Panc1 (cell line): ENCODE data around the gene TNFAIP8L3. TPM values are rescaled to one million over a fixed set of nuclear protein-coding genes. Genes with fewer than 3 reads are reported as not detected.

ENCODE experiments used
- ATAC-seq: fragments of 200-7000 bp; cut with Tn5 transposase; 2 replicates; pipeline ENCODE4 v1.9.1; 2020; ENCODE audit warnings: mild to moderate bottlenecking, moderate library complexity
- BruUV-seq: library from RNA; stranded (reverse); fragments of 400-500 nt; replicated peaks from 2 replicates; lab custom pipeline; 2021; lab: Mats Ljungman, UMichigan
- CTCF ChIA-PET: fragments of 300-600 bp; sonication (Branson Sonifier 250); formaldehyde crosslinking; loops from one replicate; lab custom pipeline; 2022; ENCODE audit warnings: antibody characterized with exemption; lab: Charles Lee
- POLR2A ChIA-PET: fragments of 300-600 bp; sonication (Branson Sonifier 250); formaldehyde crosslinking; loops from one replicate; lab custom pipeline; 2022; ENCODE audit warnings: antibody characterized with exemption; lab: Charles Lee
- DNase-seq: peaks from one replicate; pipeline ENCODE4 v3.0.0-alpha.2; 2010; ENCODE audit warnings: low read depth, low spot score
- H3K27ac ChIP-seq: 2 replicates; pipeline ENCODE4 v1.5.1; 2011; ENCODE audit warnings: mild to moderate bottlenecking, low read length, inconsistent platforms
- H3K27me3 ChIP-seq: fragments of 200-500 bp; sonication (Bioruptor generic); 2 replicates; pipeline ENCODE4 v1.6.0; 2014; ENCODE audit warnings: low read length, inconsistent platforms; ENCODE audit not compliant: control insufficient read depth, insufficient read depth
- H3K36me3 ChIP-seq: fragments of 200-500 bp; sonication (Bioruptor generic); 2 replicates; pipeline ENCODE4 v1.5.1; 2014; ENCODE audit warnings: inconsistent platforms, mild to moderate bottlenecking, low read length, moderate library complexity; ENCODE audit not compliant: control insufficient read depth, insufficient read depth
- H3K4me1 ChIP-seq: 2 replicates; pipeline ENCODE4 v1.5.1; 2011; ENCODE audit warnings: inconsistent platforms, mild to moderate bottlenecking, low read length, moderate library complexity; ENCODE audit not compliant: control insufficient read depth, insufficient read depth
- H3K4me3 ChIP-seq, 2 experiments: 2 replicates each; pipeline ENCODE4 v1.5.1; 2011 to 2012; ENCODE audit warnings: low read depth in 2 of 2, low read length in 2 of 2, mild to moderate bottlenecking in 2 of 2, inconsistent platforms in 1 of 2, moderate library complexity in 1 of 2
- H3K9me3 ChIP-seq: fragments of 200-500 bp; sonication (Bioruptor generic); 2 replicates; pipeline ENCODE4 v1.5.1; 2014; ENCODE audit warnings: low read depth, mild to moderate bottlenecking, inconsistent platforms, low read length, moderate library complexity; ENCODE audit not compliant: control insufficient read depth, insufficient read depth
- POLR2AphosphoS5 ChIP-seq: IDR thresholded peaks from 2 replicates; pipeline ENCODE4 v1.6.1; 2012; ENCODE audit warnings: mild to moderate bottlenecking, low read depth, low read length, moderate library complexity
- SIN3A ChIP-seq: IDR thresholded peaks from 2 replicates; pipeline ENCODE4 v1.6.1; 2012; ENCODE audit warnings: low read depth, mild to moderate bottlenecking, low read length, moderate library complexity, borderline replicate concordance; ENCODE audit not compliant: insufficient read depth
- TCF7L2 ChIP-seq: IDR thresholded peaks from 2 replicates; pipeline ENCODE4 v1.6.1; 2011; ENCODE audit warnings: mild to moderate bottlenecking, low read depth, low read length, inconsistent platforms
- in situ Hi-C: cut with HindIII; loops from 2 replicates; pipeline ENCODE4 v1.10.0; 2016; ENCODE audit warnings: low sequenced_read_pairs, low pct_unique_long_range_greater_than_20kb
- intact Hi-C: fragments of 100-400 bp; cut with micrococcal nuclease; formaldehyde crosslinking; loops from one replicate; pipeline ENCODE4 v1.10.0; 2022; ENCODE audit not compliant: unreplicated experiment
- total RNA-seq: library from RNA; stranded (reverse); gene quantifications from one replicate; pipeline ENCODE4 v1.2.1, GENCODE V29; 2021; ENCODE audit not compliant: unreplicated experiment
- TF ChIP-seq, protein P1 (sequence below): fragments of 450-650 bp; IDR thresholded peaks from 2 replicates; pipeline ENCODE4 v1.5.1; 2017; ENCODE audit warnings: mild to moderate bottlenecking
- TF ChIP-seq, protein P2 (sequence below), 2 experiments: IDR thresholded peaks; 2 replicates each; pipeline ENCODE4 v1.6.1; 2011 to 2012; ENCODE audit warnings: low read depth in 2 of 2, control low read depth in 1 of 2, low read length in 1 of 2, mild to moderate bottlenecking in 1 of 2, moderate library complexity in 1 of 2; ENCODE audit not compliant: insufficient read depth in 1 of 2

Gene TNFAIP8L3
- total RNA-seq, 1 experiment from 2014 or later = 1.0 TPM

GRCh38 chr15:51104512-51104911 is 9.8 kb upstream of the TNFAIP8L3 start:
- no peaks in the 10 kb centered on the region for H3K4me1 ChIP-seq
- TF ChIP-seq TCF7L2 (no peak), POLR2AphosphoS5 (no peak)
- TF ChIP-seq, protein P1, sequence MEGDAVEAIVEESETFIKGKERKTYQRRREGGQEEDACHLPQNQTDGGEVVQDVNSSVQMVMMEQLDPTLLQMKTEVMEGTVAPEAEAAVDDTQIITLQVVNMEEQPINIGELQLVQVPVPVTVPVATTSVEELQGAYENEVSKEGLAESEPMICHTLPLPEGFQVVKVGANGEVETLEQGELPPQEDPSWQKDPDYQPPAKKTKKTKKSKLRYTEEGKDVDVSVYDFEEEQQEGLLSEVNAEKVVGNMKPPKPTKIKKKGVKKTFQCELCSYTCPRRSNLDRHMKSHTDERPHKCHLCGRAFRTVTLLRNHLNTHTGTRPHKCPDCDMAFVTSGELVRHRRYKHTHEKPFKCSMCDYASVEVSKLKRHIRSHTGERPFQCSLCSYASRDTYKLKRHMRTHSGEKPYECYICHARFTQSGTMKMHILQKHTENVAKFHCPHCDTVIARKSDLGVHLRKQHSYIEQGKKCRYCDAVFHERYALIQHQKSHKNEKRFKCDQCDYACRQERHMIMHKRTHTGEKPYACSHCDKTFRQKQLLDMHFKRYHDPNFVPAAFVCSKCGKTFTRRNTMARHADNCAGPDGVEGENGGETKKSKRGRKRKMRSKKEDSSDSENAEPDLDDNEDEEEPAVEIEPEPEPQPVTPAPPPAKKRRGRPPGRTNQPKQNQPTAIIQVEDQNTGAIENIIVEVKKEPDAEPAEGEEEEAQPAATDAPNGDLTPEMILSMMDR = no peak
- TF ChIP-seq, protein P2, sequence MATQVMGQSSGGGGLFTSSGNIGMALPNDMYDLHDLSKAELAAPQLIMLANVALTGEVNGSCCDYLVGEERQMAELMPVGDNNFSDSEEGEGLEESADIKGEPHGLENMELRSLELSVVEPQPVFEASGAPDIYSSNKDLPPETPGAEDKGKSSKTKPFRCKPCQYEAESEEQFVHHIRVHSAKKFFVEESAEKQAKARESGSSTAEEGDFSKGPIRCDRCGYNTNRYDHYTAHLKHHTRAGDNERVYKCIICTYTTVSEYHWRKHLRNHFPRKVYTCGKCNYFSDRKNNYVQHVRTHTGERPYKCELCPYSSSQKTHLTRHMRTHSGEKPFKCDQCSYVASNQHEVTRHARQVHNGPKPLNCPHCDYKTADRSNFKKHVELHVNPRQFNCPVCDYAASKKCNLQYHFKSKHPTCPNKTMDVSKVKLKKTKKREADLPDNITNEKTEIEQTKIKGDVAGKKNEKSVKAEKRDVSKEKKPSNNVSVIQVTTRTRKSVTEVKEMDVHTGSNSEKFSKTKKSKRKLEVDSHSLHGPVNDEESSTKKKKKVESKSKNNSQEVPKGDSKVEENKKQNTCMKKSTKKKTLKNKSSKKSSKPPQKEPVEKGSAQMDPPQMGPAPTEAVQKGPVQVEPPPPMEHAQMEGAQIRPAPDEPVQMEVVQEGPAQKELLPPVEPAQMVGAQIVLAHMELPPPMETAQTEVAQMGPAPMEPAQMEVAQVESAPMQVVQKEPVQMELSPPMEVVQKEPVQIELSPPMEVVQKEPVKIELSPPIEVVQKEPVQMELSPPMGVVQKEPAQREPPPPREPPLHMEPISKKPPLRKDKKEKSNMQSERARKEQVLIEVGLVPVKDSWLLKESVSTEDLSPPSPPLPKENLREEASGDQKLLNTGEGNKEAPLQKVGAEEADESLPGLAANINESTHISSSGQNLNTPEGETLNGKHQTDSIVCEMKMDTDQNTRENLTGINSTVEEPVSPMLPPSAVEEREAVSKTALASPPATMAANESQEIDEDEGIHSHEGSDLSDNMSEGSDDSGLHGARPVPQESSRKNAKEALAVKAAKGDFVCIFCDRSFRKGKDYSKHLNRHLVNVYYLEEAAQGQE (IDR thresholded peaks at IDR 0.05; ENCODE audit: insufficient read depth in 1 of 2, low read depth in 2 of 2, low read length in 1 of 2) = no peak
- 0 out of 2 replicates have a peak, but pooled peaks cover 2% of the 10 kb centered on the region for H3K27me3 ChIP-seq
- no peaks in the 10 kb centered on the region for H3K9me3 ChIP-seq
- DNase-seq (no peak), ATAC-seq (no peak)
- intact Hi-C loops = no loop called here
- in situ Hi-C loops = no loop called here
- ChIA-PET POLR2A (no interaction called here), CTCF (no interaction called here)
- H3K27ac ChIP-seq = no peak overlapping the region
- no TSS peak for BruUV-seq
- no peak overlapping the region for H3K4me3 ChIP-seq
- H3K36me3 ChIP-seq = no peaks in the 10 kb centered on the region

GRCh38 chr15:51103330-51103729 is 8.6 kb upstream of the TNFAIP8L3 start:
- ATAC-seq = no peak
- TF ChIP-seq, protein P2 (IDR thresholded peaks at IDR 0.05; ENCODE audit: insufficient read depth in 1 of 2, low read depth in 2 of 2, low read length in 1 of 2) = no peak
- TF ChIP-seq SIN3A = no peak
- Histone ChIP-seq H3K36me3 (no peaks in the 10 kb centered on the region), H3K9me3 (no peaks in the 10 kb centered on the region), H3K27me3 (peaks cover 7% of the 10 kb centered on the region; the same call in 1 of the 2 replicates), H3K4me1 (no peaks in the 10 kb centered on the region), H3K27ac (no peak overlapping the region), H3K4me3 (no peak overlapping the region)
- intact Hi-C loops = no loop called here
- ChIA-PET POLR2A (no interaction called here), CTCF (no interaction called here)
- in situ Hi-C loops = no loop called here
- no peak for DNase-seq
- BruUV-seq = no TSS peak
